ENCODE measurements around the gene RMC1. TPM values are rescaled to one million over a fixed set of nuclear protein-coding genes. Genes with fewer than 3 reads are reported as not detected.
A peak's percentile ranks its signal among the peaks of the same experiment; 100 is the strongest.
"Not testable (repeated sequence)": the region's sequence is repeated elsewhere in the genome, so short reads cannot be mapped to it uniquely, and the experiment has no call there.

The RMC1 gene
- total RNA-seq, 1 experiment from 2014 or later = 32.6 TPM

DNA sequence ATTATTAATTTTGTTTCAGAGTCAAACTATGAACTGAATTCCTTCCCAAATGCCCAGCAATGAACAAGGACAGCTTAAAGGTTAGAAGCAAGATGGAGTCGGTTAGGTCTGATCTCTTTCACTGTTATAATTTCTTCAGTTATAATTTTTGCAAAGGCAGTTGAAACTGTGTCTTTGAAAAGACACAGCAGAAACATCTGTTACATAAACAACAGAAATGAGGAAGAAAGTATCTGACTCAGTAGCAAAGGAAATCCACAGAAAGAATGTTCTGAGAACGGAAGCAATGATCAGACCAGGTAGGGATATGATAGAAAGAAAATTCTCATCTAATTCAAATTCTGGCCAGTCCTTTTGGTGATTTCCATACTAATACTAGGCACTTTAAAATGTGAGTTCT, 5.2 kb upstream of the RMC1 start:
- DNase-seq (ENCODE audit: low spot score) = no peak

DNA sequence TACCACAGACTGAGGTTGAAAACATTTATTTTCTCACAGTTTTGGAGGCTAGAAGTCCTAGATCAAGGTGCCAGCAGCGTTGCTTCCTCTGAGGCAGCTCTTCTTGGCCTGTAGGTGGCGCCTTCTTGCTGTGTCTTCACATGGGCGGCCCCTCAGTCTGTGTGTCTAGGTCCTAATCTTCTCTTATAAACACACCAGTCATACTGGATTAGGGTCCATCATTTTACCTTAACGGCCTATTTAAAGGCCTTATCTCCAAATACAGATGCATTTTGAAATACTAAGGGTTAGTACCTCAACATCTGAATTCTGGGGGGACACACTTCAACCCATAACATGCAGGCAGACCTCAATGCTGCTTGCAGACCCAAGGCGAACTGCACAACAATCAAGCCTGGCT, 4.4 kb upstream of the RMC1 start:
- DNase-seq (ENCODE audit: low spot score) = peak; percentile 75

DNA sequence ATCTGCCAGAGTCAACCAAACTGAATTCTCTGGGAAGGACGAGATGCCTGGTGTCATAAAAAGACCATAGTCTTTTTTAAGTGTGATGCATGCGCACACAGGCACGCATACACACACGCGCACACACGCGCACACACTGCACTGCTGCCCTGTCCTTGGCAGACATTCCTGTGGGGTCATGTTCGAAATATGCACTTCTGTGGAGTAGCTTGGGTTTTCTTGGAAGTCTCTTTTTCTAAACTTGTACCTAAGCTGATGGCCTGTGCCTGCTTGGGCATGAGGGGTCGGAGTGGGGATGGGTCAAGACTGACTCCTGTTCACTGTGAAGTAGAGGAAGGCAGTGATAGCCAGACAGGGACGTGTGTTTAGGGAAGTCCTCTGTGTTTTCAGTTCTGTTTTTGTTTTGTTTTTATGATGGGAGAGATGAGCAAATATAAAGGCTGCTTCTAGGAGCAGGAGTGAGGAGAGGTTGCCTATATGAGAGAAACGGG, 4.0 kb upstream of the RMC1 start:
- no peak for DNase-seq (ENCODE audit: low spot score)

DNA sequence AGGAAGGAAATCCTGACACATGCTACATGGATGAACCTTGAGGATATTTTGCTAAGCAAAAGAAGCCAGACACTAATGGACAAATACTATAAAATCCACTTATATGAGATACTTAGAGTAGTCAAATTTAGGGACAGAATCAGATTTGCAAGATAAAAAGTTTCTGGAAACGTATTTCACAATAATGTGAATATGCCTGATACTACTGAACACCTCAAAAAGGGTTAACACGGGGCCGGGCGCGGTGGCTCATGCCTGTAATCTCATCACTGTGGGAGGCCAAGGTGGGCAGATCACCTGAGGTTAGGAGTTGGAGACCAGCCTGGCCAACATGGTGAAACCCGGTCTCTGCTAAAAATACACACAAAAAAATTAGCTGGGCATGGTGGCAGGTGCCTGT, 1.7 kb upstream of the RMC1 start:
- DNase-seq (ENCODE audit: low spot score) = no peak

DNA sequence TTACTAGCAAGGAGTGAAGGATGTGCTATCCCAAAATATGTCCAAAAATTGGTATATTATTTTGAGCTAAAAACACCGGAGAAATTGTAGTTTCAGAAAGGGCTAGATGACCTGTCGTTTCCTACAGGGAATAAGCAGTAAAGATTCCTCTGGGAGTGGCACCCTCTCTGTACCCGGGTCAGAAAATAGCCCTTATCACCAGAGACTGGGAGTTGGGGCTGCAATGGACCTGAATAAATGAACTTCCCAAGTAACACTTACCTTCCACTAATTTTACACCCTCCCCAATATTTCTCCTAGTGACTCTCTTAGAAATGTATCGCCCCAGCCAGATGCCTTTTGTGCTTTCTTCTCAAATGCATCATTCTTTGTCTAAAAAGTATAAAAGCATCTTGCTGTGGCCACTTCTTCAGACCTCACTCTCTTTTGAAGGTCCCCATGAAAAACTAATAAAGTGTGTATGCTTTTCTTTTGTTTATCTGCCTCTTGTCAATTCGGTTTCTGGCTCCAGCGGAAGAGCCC, 734 bp upstream of the RMC1 start:
- no peak for DNase-seq (ENCODE audit: low spot score)

DNA sequence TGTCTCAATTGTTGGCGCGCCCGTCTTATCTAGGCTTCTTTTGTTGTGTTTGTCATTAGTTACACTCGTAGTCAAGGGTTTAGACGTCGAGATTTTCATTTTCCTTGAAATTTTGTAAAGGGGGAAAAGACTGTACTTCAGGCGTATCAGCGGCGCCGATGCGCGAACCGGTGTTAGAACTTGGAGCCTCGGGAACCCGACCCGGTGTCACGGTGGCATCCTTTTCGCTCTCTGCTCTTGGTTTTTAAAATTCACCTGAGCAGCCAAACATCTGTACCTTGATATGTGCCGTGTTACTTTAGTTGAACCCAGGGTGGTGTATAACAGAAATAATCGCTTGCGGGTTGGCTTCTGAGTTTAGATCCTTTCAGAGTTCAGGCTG, 643 bp downstream of the RMC1 start:
- DNase-seq (ENCODE audit: low spot score) = no peak

DNA sequence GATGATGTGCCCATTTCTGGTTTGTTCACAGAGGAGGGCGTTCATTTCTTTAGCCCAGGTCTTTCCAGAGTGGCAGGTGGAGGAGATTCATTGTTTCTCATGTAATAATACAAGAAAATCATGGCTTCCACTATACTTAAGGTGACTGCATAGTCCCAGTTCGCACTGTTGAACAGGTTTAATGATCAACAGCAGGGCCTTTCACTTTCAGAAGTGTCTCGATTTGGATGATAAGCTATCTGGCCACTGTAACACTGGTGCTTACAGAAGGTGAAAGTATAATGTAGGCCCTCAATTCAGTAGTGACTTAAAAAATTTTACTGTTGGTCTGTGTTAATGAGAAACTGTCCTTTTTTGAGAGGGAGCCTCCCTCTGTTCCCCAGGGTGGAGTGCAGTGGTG, 1.4 kb downstream of the RMC1 start:
- DNase-seq (ENCODE audit: low spot score) = no peak

DNA sequence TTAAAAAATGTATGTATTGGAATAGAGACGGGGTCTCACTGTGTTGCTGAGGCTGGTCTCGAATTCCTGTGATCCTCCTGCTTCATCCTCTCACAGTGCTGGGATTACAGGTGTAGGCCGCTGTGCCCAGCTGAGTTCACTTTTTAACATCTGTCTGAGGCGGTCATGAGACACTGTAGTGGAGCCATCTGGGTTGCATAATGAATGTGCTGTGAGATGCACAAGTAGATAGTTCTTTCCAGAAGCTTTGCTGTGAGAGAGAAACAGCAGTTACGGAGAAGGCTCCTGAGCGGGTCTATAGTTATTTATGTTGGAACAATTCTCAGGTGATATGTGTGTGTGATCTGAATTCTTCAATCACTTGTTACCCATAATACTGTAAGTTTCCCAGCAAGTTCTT, 3.1 kb downstream of the RMC1 start:
- DNase-seq (ENCODE audit: low spot score) = no peak

DNA sequence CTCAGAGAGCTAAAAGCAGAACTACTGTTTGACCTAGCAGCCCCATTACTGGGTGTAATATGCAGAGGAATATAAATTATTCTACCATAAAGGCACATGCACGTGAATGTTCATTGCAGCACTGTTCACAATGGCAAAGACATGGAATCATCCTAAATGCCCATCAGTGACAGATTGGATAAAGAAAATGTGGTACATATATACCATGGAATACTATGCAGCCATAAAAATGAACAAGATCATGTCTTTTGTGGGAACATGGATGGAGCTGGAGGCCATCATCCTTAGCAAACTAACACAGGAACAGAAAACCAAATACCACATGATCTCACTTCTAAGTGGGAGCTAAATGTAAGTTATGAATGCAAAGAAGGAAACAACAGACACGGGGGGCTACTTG, 7.6 kb downstream of the RMC1 start:
- DNase-seq (ENCODE audit: low spot score) = not testable (repeated sequence)

DNA sequence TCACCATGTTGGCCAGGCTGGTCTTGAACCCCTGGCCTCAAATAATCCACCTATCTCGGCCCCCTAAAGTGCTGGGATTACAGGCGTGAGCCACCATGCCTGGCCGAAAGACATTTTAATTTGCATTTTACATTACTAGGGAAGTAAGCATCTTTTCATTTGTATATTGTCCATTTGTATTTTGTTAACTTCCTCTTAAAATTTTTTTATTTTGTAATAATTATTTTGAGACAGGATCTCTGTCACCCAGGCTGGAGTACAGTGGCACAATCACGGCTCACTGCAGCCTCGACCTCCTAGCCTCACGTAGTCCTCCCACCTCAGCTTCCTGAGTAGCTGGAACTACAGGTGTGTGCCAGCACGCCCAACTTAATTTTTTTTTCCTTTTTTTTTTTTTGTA, 8.9 kb downstream of the RMC1 start:
- DNase-seq (ENCODE audit: low spot score) = not testable (repeated sequence)

DNA sequence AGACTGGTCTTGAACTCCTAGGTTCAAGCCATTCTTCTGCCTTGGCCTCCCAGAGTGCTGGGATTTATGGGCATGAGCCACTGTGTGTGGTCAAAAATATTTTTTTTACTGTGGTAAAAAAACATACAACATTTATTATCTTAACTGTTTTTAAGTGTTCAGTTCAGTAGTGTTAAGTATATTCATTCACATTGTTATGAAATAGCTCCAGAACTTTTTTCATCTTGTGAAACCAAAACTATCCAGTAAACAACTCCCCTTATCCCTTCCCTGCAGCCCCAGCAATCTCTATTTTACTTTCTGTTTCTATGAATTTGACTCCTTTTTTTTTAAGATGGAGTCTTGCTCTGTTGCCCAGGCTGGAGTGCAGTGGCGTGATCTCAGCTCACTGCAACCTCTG, 9.3 kb downstream of the RMC1 start:
- no peak for DNase-seq (ENCODE audit: low spot score)

DNA sequence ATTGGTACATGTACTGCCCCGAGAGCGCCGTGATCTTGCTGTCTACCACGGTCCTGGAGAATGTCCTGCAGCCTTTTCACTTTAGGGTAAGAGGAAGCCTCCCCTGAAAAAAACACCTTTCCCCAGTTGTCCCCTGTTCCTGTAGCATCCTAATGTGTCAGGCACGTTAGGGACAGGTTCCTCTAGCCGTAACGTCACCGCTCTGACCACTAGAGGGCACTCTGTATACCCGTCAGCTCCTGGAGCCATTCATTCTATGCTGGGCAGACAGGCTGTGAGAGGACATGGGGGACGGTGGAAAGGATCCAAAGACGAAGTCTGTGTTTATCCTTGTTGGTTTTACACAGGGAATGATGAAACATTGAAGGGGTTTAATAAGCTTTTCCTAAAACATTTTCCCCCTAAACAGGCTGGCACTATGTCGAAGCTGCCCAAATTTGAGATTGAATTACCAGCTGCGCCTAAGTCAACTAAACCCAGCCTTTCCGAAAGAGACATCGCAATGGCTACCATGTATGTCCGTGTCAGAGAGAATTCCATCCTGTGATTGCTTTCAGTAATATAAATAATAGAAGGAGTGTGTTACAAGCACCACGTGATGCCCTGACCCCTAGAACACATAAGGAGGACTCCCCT, 12.7 kb downstream of the RMC1 start:
- peak; percentile 82 for DNase-seq (ENCODE audit: low spot score)

DNA sequence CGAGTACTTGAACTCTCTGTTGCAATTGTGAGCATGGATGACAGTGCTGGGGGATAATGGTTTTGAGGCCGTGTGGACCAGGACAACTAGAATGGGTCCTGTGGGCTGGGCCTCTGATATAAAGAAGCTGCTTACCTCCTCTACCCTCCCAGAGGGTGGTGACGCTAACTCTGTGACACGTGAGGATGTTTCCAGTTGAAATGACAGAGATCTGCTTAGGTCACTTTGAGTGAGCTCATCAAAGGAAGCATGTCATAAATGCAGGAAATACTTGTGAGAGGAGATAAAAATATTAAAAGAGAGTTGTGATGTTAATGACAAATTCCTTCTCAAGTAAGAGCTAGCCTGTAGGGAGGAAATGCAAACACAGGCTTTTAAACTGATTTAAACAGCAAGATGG, 16.4 kb downstream of the RMC1 start:
- no peak for DNase-seq (ENCODE audit: low spot score)

DNA sequence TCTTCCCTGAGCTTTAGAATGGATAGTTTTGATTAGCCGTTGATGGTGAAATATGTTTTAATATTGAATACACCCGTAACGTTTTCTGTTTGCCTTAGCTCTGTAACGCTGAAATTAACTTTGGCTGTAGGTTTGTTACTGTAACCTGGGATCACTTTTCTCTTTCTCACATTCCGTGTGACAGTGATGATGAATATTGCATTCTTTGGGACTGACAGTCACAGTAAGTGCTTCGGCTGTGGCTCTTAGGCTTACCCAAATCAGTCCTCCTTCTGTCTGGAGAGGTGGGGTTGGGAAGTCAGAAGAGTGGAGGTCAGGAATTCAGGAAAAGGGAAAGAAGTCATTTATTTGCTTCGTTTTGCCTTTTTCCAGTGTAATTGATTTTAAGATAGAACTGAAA, 18.0 kb downstream of the RMC1 start:
- DNase-seq (ENCODE audit: low spot score) = no peak

DNA sequence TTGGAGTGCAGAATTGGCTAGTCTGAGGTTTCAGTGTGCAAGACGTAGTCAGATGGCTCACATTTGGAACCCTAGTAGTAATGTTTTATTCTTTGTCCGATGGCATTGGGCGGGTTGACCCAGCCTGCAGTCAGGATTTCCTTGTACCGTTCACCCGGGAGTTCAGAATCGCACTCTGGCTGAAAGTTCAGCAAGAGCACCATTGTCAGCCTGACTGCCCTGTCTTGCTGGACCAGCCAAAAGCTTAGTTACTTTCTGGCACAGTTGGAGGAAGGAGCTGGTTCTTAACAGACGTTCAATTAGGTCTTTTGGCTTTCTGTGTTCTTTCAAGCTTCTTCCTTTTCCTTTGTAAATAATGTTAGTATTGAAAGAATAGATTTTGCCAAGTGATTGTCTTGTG, 18.6 kb downstream of the RMC1 start:
- no peak for DNase-seq (ENCODE audit: low spot score)

DNA sequence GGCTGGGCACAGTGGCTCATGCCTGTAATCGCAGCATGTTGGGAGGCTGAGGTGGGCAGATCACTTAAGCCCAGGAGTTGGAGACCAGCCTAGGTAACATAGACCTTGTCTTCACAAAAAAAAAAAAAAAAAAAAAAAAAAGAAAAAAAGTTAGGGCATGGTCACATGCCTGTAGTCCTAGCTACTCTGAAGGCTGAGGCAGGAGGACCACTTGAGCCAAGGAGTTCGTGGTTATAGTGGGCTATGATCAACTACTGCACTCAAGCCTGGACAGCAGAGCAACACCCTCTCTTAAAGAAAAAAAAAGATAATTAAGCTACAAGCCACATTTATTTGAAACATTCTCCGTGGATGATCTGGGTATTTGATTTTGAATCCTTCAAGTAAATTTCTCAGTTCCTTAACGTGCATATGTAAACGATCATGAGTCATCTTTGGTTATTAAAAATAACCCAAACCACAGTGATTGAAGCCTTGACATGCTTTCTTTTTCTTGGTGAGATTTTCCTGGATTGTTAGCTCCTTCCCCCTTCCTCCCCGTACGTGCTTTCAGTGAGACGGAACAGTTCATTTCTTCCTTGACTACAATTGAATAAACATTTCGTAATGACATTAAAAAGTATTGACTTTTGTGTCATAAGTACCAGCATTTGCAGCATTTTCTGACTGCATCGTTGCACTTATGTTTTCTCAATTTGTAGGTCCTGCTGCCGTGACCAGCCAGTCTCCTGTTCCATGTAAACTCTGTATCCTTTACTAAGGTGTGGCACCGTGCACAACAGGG, 20.3 kb downstream of the RMC1 start:
- DNase-seq (ENCODE audit: low spot score) = peak; percentile 40

DNA sequence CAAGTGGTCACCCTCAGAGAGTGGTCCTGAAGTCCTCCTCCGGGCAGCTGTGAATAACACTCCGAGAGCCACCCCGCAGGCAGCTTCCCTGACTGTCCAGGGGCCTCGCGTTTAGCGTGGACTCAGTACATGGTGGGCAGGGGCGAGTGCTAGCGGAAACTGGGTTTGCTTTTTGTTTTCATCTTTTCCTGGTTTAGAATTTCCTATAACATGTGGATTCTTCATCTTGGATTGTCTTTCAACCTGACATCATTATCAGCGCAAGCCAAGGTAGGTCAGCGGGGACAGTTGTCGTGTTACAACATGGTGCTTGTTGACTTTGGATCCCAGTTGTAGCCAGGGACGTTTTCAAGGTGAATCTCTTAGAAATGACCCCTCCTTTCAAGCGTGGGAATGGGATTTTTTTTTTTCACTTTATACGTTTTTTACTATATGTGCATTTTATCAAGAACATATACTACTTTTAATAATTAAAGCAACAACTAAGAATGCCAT, 20.9 kb downstream of the RMC1 start:
- DNase-seq (ENCODE audit: low spot score) = no peak

DNA sequence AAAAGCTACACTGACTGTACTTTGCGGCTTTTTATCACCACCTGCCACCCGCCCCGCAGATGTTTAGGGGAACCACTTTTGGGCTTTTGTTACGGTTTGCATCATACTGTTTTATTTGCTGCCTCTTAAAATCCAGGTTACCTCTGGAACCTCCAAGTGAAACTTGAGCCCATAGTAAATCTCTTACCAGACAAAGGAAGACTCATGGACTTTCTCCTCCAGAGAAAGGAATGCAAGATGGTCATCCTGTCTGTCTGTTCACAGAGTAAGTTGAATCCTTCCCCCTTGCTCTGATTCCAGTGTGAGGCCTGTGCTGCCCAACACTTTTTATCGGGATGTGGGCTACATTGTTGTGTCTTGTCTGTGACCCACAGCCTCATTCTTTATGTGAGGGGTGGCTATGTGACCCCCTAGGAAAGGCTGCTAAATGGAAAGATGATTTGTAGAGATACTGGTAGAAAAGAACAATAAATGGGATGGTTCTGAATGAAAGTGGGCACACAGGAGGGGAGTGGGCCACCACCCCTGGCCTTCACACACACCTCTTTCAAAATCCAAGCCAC, 23.3 kb downstream of the RMC1 start:
- no peak for DNase-seq (ENCODE audit: low spot score)

DNA sequence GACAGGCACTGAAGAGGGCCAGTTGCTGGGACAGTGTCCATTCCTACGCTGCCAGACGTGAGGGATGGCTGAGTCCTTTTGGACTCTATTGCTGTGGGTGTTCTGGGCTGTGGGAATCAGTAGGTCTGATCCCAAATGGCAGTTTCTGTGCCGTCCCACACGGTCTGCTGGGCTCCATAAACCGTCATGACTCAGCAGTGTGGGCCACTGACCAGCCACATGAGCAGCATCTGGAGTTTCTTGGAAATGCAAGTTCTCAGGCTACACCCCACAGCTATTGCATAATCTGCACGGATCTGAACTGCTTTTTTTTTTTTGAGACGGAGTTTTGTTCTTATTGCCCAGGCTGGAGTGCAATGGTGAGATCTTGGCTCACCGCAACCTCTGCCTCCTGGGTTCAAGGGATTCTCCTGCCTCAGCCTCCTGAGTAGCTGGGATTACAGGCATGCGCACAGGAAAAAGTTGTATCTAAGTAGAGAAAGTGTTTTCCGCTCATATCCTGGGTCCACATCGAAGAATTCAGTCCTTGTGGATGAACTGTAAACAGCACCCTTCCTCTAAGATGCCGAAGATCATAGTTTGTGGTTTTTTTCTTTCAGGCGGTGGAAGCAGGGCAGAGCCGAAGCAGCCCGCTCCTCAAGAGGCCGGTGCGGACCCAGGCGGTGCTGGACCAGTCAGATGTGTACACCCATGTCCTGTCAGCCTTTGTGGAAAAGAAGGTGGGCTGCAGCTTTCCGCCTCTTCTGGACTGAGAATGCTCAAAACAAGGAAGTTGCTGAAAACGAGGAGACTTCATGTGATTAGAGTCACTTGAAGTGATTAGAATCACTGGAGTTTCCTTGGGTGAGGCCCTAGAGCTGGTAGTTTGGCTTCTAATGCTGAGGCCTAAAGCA, 25.5 kb downstream of the RMC1 start:
- peak; percentile 83 for DNase-seq (ENCODE audit: low spot score)

DNA sequence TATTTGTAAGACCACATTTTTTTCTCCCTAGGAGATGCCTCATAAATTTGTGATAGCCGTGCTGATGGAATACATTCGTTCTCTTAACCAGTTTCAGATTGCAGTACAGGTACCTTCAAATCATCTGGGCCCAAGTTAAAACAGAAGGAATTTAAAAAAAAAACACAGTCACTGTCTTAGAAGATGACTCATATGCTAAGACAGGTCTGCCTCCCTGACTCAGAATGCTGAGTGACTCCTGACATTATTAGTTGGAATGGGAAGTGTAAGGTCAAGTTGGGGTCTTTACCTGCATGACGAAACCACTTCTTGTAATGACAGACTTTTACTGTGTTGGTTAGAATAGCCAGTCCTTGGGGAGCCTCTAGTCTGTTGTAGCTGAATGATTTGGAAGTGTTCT, 26.3 kb downstream of the RMC1 start:
- DNase-seq (ENCODE audit: low spot score) = peak; percentile 54

DNA sequence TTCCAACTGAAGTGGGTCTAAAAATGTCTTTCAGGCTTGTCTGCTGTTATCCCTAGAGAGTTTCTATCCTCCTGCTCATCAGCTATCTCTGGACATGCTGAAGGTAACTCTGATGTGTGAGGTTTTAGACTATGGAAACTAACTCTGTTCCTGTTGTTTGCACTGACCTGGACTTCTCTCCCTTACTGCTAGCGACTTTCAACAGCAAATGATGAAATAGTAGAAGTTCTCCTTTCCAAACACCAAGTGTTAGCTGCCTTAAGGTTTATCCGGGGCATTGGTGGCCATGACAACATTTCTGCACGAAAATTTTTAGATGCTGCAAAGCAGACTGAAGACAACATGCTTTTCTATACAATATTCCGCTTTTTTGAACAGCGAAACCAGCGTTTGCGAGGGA, 26.9 kb downstream of the RMC1 start:
- no peak for DNase-seq (ENCODE audit: low spot score)

DNA sequence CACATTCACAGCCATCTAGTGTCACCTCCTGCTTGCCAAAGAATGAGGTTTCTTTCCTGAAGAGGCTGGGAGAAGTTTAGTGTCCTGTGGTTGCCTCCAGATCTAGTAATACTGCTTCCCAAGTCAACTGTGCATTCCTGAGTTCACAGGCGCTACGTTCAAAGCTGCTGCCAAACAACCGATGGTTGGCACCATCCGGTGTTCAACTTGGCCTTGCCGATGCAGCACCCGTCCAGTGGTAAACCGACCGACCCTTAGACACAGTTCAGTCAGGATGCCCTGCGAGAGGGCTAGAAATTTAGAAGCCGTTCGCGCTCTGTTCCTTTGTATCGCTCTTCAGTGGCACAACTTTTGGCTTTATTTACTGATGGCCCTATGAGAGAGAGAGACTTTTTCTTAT, 28.6 kb downstream of the RMC1 start:
- DNase-seq (ENCODE audit: low spot score) = no peak

Measured in H4 (cell line).